GM19438 (cell line): Measurements from ENCODE around the gene OPN3.
A peak's percentile ranks its signal among the peaks of the same experiment; 100 is the strongest.

ENCODE experiments used
- ATAC-seq: cut with Tn5 transposase; IDR thresholded peaks from one replicate; pipeline ENCODE4 v1.9.1; 2021; ENCODE audit warnings: low read depth; ENCODE audit not compliant: unreplicated experiment

The OPN3 gene

GRCh38 chr1:241596633-241597032 lies 43.5 kb downstream of the OPN3 start:
- ATAC-seq, result no peak

- ATAC-seq, result no peak
Observed at GRCh38 chr1:241593186-241593585, 47.0 kb downstream of the OPN3 start.

- no peak for ATAC-seq
Observed at GRCh38 chr1:241592273-241592958, 47.8 kb downstream of the OPN3 start.

DNA sequence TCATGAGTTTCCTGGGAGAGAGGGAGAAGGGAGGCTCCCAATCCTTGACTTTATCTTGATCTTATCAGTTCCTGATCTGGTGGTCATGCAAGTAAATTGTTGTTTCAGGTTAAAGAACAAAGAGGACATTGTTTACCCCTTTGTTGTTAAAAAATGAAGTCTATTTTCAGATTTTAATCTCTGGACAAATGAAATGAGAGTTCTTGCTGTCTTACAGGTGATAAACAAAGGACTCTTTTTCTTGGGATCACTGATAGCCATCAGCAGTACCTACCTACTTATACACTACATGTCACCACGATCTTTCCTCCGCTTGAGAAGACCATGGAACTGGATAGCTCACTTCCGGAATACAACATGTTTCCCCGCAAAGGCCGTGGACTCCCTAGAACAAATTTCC lies 48.4 kb downstream of the OPN3 start:
- no peak for ATAC-seq

DNA sequence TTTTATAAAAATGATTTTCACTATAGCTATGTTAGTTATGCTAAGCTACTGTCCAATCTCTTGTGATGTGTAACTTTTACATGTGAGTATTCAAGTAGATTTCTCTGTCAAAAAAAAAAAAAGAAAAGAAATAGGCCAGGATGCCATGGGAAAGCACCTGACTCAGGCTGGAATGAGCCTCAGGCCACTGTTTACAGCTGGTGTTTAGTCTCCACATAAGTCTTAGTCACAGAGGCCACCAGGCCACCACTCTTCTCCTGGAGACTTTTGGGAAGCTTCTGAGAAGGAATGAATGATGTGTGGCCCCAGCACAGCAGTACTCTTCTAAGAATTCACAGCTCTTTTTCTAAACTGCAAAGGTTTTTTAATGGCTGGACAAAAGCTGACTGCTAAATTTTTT lies 48.9 kb downstream of the OPN3 start:
- no peak for ATAC-seq

- no peak for ATAC-seq
Observed at GRCh38 chr1:241590719-241591118, 49.5 kb downstream of the OPN3 start.

- ATAC-seq, result no peak
Observed at GRCh38 chr1:241589521-241589920, 50.6 kb downstream of the OPN3 start.

- ATAC-seq, result no peak
Observed at GRCh38 chr1:241586905-241587512, 53.2 kb downstream of the OPN3 start.

DNA sequence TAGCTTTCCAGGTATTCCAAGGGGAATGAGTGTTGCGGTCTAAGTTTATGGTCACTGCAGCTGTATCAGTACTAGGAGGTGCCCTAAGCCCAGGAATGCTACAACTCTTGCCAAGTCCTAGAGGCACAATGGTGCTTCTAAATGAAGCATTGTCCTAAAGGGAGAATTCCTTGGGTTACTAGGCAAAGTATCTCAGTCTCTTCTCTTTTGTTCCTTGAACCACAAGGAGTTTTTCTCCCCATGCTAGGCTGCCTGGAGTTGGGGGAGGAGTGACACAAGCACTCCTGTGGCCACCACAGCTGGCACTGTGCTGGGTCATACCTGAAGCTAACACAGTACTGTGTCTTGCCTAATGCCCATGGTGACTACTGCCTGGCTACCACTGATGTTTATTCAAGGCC lies 57.2 kb downstream of the OPN3 start:
- ATAC-seq, result no peak

DNA sequence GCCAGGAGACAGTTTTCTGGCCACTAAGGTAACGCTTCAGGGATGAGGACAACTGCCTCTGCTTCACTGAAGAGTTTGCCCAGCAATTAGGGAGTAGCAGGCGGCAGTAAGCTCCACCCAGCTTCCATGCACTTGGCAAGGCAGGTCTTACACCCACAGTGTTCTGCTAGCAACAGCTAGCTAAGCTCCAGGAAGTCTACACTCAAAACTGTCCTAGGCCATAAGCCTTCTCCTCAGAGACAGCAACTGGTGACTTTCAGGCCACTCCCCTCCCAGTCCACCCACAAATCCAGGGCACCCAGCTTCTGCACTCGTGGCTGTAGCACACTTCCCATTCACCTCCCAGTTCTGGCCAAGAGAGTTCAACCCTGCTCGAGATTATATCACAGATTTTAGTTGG lies 60.7 kb downstream of the OPN3 start:
- no peak for ATAC-seq

DNA sequence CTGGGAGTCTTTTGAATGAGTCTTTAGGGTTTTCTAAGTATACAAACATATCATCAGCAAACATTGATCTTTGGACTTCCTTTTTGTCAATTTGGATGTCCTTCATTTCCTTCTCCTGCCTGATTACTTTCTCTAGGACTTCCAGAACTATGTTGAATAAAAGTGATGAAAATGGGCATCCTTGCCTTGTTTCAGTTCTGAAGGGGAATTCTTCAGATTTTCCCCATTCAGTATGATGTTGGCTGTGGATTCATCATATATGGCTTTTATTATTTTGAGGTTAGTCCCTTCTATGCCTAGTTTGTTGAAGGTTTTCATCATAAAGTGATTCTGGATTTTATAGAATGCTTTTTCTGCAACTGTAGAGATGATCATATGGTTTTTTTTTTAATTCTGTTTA lies 66.0 kb downstream of the OPN3 start:
- no peak for ATAC-seq

GRCh38 chr1:241569848-241570247 lies 70.3 kb downstream of the OPN3 start:
- ATAC-seq, result no peak

- no peak for ATAC-seq
Observed at GRCh38 chr1:241560849-241561187, 79.4 kb downstream of the OPN3 start.

- no peak for ATAC-seq
Observed at GRCh38 chr1:241560146-241560848, 79.9 kb downstream of the OPN3 start.

DNA sequence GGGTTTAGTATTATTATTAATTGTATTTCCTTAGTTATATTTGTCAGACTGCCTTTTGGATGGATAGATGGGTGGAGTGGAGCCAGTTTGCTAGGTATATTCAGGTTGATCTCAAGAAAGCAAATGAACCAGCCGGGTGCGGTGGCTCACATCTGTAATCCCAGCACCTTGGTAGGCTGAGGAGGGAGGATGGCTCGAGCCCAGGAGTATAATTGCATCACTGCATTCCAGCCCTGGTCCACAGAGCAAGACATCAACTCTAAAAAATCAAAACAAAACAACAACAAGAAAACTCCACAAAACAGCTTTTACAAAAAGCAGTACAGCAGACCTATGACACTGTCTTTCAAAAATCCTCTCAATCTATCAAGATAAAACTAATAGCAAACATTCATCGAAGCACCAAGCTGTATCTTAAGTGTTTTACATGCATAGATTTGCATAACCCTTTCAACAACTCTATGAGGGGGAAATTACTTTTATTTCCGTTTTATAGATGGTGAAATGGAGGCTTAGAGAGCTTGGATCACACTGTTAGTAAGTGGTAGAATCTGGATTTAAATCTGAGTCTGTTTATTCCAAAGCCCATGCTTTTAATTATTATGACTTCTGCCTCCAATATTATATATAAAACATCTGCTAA lies 82.5 kb downstream of the OPN3 start:
- no peak for ATAC-seq

DNA sequence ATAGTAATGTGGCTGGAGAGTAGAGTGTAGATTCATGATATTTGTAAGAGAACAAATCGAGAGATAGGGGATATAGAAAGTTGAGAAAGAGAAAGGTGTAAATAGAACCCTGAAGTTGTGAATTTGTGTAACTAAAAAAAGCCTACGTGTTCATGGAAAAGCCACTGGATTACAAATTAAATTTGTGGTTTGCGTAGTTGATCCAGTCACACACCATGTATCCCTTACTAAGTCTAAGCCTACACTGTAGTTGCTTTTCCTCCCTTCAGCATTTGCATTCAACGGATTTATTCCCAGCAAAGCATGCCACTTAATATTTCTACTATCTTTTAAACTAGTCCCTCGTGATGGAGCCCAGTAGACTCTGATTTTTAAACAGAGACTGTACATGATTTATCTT lies 83.1 kb downstream of the OPN3 start:
- ATAC-seq, result no peak

DNA sequence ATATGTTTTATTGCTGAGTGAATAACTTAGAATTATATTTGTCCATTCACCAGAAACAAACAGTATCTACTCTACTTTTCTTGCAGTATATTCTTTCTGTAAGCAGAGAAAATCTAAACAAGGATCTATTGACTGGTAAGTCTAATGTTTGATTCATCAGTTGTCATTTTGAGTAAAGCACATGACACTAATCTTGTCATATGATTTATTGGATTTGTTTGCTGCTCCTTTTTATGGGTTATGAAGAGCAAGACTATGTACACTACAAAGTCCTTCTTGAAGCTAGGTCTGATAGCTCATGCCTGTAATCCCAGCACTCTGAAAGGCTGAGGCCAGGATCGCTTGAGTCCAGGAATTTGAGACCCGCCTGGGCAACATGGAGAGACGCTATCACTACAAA lies 84.6 kb downstream of the OPN3 start:
- no peak for ATAC-seq

DNA sequence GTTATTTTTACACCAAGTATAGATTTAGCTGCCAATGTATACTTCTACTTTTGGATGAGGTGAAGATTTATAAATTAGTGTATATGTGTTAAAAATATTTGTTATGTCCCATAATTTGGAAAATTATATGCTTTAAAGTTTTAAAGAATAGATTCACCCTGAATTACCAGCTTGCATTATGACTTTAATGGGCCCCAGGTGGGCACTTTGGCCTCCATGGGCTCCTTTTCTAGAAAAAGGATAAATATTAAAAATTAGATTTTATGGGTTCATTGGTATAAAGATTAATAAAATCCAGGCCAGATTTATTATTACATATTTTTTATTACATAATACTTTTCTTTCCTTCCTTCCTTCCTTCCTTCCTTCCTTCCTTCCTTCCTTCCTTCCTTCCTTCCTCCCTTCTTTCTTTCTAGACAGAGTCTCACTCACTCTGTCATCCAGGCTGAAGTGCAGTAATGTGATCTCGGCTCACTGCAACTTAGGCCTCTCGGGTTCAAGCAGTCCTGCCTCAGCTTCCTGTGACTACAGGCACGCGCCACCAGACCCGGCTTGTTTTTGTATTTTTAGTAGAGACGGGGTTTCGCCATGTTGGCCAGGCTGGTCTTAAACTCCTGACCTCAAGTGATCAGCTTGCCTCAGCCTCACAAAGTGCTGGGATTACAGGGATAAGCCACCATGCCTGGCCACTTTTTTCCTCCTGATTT lies 86.1 kb downstream of the OPN3 start:
- ATAC-seq, result no peak

- peak; percentile 85 for ATAC-seq
Observed at GRCh38 chr1:241551759-241552638, 88.2 kb downstream of the OPN3 start.

- ATAC-seq, result no peak
Observed at GRCh38 chr1:241550318-241550717, 89.9 kb downstream of the OPN3 start.
